Measurements from ENCODE around the gene LRRC74B. TPM values are rescaled to one million over a fixed set of nuclear protein-coding genes. Genes with fewer than 3 reads are reported as not detected.
"Not testable (repeated sequence)": the region's sequence is repeated elsewhere in the genome, so short reads cannot be mapped to it uniquely, and the experiment has no call there.

Gene LRRC74B
- total and polyA plus RNA-seq, 2 donors from 2014 or later = not detected

GRCh38 chr22:21094911-21095772 is 49.4 kb downstream of the LRRC74B start:
- intact Hi-C loops (cut with DNase I) = no loop called here
- FAIRE-seq (no peak), DNase-seq (no peak)
- TF ChIP-seq CTCF (IDR thresholded peaks at IDR 0.05; ENCODE audit: borderline replicate concordance, extremely low read depth, insufficient read depth) = no peak
- Histone ChIP-seq H3K9ac (ENCODE audit: low read length in 3 of 3) (no peak overlapping the region), H3K4me3 (ENCODE audit: low read length in 3 of 3) (no peak overlapping the region), H3K27me3 (ENCODE audit: control insufficient read depth, insufficient read depth, low read length) (no peaks in the 10 kb centered on the region), H3K36me3 (ENCODE audit: control insufficient read depth in 2 of 3, insufficient read depth in 3 of 3, low read length in 3 of 3) (no peaks in the 10 kb centered on the region), H3K9me3 (ENCODE audit: control insufficient read depth in 2 of 3, insufficient read depth in 1 of 3, low read length in 3 of 3) (no peaks in the 10 kb centered on the region), H3K27ac (ENCODE audit: low read depth in 2 of 2, low read length in 2 of 2) (no peak overlapping the region), H3K4me1 (ENCODE audit: control insufficient read depth in 2 of 3, insufficient read depth in 2 of 3, low read depth in 1 of 3, low read length in 3 of 3) (no peaks in the 10 kb centered on the region)

GRCh38 chr22:21095773-21096107 is 50.0 kb downstream of the LRRC74B start:
- H3K9ac ChIP-seq (ENCODE audit: low read length in 3 of 3) = no peak overlapping the region
- no peak for DNase-seq
- TF ChIP-seq CTCF (IDR thresholded peaks at IDR 0.05; ENCODE audit: borderline replicate concordance, extremely low read depth, insufficient read depth) = no peak
- no peak overlapping the region for H3K27ac ChIP-seq (ENCODE audit: low read depth in 2 of 2, low read length in 2 of 2)
- FAIRE-seq = no peak
- H3K4me3 ChIP-seq (ENCODE audit: low read length in 3 of 3) = no peak overlapping the region
- intact Hi-C loops (cut with DNase I) = no loop called here
- no peaks in the 10 kb centered on the region for H3K9me3 ChIP-seq (ENCODE audit: control insufficient read depth in 2 of 3, insufficient read depth in 1 of 3, low read length in 3 of 3)
- H3K36me3 ChIP-seq (ENCODE audit: control insufficient read depth in 2 of 3, insufficient read depth in 3 of 3, low read length in 3 of 3) = no peaks in the 10 kb centered on the region
- H3K4me1 ChIP-seq (ENCODE audit: control insufficient read depth in 2 of 3, insufficient read depth in 2 of 3, low read depth in 1 of 3, low read length in 3 of 3) = no peaks in the 10 kb centered on the region
- H3K27me3 ChIP-seq (ENCODE audit: control insufficient read depth, insufficient read depth, low read length) = no peaks in the 10 kb centered on the region

- H3K27me3 ChIP-seq (ENCODE audit: control insufficient read depth, insufficient read depth, low read length); H3K36me3 ChIP-seq (ENCODE audit: control insufficient read depth in 2 of 3, insufficient read depth in 3 of 3, low read length in 3 of 3); H3K4me3 ChIP-seq (ENCODE audit: low read length in 3 of 3); H3K9me3 ChIP-seq (ENCODE audit: control insufficient read depth in 2 of 3, insufficient read depth in 1 of 3, low read length in 3 of 3); H3K27ac ChIP-seq (ENCODE audit: low read depth in 2 of 2, low read length in 2 of 2); H3K4me1 ChIP-seq (ENCODE audit: control insufficient read depth in 2 of 3, insufficient read depth in 2 of 3, low read depth in 1 of 3, low read length in 3 of 3); intact Hi-C loops (cut with DNase I); FAIRE-seq; H3K9ac ChIP-seq (ENCODE audit: low read length in 3 of 3); DNase-seq: not testable (repeated sequence)
These were observed 51.1 kb downstream of the LRRC74B start for GRCh38 chr22:21096878-21097277.

DNA sequence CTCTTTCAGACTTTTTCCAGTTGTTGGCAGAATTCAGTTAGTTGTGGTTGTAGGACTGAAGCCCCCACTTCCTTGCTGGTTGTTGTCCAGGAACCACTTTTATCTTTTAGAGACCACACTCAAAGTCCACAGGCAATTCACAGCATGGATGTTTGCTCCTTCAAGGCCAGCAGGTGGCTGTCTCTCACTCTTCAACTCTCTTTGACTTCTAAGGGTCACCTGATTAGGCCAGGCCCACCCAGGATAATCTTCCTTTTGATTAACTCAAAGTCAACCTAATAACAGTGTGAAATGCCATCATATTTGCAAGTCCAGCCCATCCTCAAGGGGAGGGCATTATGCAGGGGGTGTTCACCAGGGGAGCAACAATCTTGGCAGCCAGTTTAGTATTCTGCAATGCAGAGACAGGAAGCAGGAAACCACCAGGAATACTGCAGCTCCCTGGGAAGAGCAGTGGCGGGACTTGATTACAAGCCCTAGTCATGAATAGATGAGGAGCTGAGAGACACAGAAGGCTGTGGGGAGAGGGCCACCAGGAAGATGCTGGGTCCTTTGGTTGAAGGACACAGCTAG is 52.4 kb downstream of the LRRC74B start:
- DNase-seq = no peak
- Histone ChIP-seq H3K27me3 (ENCODE audit: control insufficient read depth, insufficient read depth, low read length) (no peaks in the 10 kb centered on the region), H3K9ac (ENCODE audit: low read length in 3 of 3) (no peak overlapping the region), H3K4me3 (ENCODE audit: low read length in 3 of 3) (no peak overlapping the region), H3K9me3 (ENCODE audit: control insufficient read depth in 2 of 3, insufficient read depth in 1 of 3, low read length in 3 of 3) (no peaks in the 10 kb centered on the region), H3K4me1 (ENCODE audit: control insufficient read depth in 2 of 3, insufficient read depth in 2 of 3, low read depth in 1 of 3, low read length in 3 of 3) (peaks cover 0 to 3% (median 0%) of the 10 kb centered on the region in 3 donors), H3K36me3 (ENCODE audit: control insufficient read depth in 2 of 3, insufficient read depth in 3 of 3, low read length in 3 of 3) (no peaks in the 10 kb centered on the region), H3K27ac (ENCODE audit: low read depth in 2 of 2, low read length in 2 of 2) (no peak overlapping the region)
- intact Hi-C loops (cut with DNase I) = no loop called here
- FAIRE-seq = no peak
- no peak for TF ChIP-seq CTCF (IDR thresholded peaks at IDR 0.05; ENCODE audit: borderline replicate concordance, extremely low read depth, insufficient read depth)

All from kidney (tissue), 14 donors.